GM21447 (cell line): ENCODE measurements around the gene TMEM232.
"Not testable (repeated sequence)": the region's sequence is repeated elsewhere in the genome, so short reads cannot be mapped to it uniquely, and the experiment has no call there.

Experiments used
- ATAC-seq: cut with Tn5 transposase; IDR thresholded peaks from one replicate; pipeline ENCODE4 v1.9.1; 2021; ENCODE audit not compliant: unreplicated experiment

TMEM232 gene

DNA sequence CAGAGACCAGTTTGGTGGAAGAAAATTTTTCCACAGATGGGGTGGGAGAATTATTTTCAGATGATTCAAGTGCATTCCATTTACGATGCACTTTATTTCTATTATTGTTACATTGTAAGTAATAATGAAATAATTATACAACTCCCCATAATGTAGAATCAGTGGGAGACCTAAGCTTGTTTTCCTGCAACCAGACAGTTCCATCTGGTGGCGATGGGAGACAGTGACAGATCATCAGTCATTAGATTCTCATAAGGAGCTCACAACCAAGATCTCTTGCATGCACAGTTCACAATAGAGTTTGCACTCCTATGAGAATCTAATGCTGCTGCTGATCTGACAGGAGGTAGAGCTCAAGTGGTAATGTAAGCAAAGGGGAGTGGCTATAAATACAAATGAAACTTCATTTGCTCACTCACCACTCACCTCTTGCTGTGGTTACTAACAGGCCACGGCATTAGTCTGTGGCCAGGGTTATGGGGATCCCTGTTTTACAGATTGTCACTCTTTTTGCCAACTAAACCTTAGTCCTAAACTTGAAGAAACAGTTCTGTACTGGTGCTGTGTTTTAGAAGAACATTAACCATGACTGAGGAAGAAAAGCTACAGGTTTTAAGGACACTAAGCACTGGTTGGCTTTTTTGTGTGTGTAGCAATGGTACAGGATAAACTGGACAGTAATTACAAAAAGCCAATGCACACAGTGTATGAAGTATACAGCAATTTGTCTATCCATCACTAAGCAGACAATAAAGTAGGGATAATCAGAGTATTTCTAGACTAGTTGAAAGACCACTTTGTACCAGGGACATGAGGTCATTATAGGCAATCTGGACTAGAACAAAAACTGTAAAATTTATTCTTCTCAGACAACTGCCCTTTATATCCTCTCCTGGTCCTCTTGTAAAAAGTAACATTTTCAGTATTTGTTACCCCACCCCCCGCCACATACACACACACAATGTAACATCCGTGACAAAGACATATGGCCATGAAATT is 9.9 kb downstream of the TMEM232 start:
- ATAC-seq: peak; percentile 95

DNA sequence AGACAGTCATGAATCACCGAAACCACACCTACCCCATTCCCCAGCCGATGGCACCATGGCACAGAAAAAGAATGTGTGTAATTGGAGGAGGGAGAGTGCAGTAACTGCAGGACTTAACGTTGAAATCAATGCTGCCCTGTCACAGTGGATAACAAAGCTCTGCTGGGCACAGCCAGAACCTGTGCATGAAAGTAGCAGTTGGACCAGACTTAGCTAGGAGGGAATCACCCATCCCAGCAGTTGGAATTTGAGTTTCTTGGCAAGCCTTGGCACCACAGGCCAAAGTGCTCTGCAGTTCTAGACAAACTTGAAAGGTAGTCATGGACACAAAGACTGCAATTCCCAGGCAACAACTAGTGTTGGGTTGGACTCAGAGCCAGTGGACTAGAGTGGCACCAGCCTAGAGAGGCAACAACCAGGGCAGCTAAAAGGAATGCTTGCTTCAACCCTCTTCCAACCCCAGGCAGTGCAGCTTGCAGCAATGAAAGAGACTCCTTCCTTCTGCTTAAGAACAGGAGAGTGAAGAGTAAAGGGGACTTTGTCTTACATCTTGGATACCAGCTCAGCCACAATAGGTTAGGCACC is 19.1 kb downstream of the TMEM232 start:
- ATAC-seq: no peak

DNA sequence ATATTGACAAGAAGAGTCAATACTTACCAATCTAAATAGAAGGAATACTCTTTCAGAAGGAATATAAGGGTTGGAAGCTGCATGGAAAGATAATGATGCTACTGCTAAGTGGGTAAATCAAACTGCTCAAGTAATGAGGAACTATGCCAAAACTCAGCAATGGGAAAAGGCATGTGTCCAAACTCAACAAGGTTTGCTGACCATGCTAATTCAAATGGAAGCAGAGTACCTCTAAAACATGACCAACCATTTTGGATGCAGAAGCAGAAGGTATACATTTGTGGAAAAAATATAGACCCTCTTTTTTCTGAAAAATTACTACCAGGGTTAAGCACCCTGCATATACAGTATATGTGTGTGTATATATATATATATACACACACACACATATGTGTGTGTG is 21.1 kb downstream of the TMEM232 start:
- ATAC-seq: no peak

DNA sequence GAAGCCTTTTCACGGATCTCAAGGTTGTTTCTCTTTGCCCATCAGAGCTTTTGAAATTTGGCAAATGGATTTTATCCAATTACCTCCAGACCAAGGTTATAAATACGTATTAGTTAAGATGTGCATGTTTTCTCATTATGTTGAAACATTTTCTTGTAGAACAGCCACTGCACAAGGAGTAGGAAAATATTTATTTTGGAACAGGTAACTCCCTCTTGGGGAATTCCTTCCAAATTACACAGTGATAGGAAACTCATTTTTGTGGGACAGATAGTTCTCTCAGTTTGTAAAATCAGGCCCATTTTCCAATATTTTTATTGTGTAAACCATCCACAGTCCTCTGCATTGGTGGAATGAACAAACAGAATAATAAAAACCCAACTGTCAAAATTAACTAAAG is 23.0 kb downstream of the TMEM232 start:
- ATAC-seq: no peak

DNA sequence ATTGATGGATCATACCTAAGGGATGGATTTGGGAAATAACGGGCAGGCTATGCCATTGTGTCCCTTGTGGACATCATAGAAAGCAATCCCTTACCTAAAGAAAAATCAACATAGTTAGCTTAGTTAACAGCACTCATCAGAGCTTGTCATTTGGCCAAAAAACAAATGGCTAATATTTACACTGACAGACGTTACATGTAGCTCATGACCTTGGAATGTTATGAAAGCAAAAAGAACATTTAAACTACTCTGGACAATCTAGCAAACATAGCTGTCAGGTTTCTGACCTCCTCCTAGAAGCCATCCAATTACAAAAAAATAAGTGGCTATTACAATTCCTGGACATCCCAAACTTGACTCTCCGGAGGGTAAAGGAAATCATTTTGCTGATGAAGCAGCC is 23.8 kb downstream of the TMEM232 start:
- ATAC-seq: no peak

DNA sequence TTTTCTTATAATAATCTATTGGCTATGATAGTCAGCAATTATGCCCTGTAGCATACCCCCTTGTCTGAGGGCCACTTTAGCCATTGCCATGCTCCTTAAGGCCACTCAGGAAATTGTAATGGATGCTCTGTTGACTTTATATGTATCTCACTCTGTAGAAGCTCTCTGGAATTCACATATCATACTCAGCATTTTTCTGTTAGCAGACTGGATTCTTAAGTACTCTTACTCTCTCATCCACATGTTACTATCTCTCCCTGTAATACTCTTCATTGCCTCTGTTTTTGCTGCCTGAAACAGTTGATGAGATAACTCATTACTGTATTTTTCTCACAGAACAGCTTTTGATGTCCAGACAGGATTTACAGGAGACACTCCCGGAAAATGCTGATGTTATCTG is 24.2 kb downstream of the TMEM232 start:
- no peak for ATAC-seq

DNA sequence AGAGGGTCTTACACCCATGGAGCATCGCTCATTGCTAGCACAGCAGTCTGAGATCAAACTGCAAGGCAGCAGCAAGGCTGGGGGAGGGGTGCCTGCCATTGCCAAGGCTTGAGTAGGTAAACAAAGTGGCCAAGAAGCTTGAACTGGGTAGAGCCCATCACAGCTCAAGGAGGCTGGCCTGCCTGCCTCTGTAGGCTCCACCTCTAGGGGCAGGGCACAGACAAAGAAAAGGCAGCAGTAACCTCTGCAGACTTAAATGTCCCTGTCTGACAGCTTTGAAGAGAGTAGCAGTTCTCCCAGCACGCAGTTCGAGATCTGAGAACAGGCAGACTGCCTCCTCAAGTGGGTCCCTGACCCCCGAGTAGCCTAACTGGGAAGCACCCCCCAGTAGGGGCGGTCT is 33.8 kb downstream of the TMEM232 start:
- not testable (repeated sequence) for ATAC-seq

DNA sequence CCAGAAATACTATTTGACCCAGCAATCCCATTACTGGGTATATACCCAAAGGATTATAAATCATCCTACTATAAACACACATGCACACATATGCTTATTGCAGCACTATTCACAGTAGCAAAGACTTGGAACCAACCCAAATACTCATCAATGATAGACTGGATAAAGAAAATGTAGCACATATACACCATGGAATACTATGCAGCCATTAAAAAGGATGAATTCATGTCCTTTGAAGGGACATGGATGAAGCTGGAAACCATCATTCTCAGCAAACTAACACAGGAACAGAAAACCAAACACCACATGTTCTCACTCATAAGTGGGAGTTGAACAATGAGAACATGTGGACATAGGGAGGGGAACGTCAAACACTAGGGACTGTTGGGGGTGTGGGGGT is 35.9 kb downstream of the TMEM232 start:
- not testable (repeated sequence) for ATAC-seq

DNA sequence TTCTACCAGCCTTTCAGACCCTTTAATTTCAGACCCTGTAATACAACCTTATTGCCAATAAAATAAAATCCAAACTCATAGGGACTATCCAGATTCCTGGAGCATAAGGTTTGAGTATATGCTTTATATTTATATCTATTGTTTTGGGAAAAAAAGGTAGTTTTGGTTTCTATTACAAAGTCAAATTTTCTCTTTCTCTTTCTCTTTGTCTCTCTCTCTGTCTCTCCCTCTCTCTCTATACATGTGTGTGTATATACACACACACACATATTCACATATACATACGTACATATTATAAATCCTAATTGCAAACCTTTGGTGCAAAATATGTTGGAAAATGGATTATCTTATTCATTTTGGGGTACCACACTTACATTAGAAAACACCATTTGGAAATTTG is 39.0 kb downstream of the TMEM232 start:
- no peak for ATAC-seq

DNA sequence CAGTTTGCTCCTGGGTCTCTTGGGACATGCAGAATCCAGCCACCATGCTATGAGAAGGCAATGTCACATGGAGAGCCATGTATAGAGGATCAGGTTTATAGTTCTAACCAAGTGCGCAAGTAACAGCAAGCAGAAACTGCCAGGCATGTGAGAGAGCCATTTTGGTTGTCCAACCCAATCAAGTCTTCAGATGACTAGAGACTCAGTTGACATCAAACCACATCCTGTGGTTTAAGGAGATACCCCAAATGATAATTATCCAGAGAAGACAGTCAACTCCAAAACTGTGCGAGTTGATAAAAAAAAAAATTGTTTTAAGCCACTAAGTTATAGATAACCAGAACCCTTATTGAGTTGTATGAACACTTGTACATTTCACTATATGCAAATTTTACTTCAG is 40.2 kb downstream of the TMEM232 start:
- no peak for ATAC-seq

DNA sequence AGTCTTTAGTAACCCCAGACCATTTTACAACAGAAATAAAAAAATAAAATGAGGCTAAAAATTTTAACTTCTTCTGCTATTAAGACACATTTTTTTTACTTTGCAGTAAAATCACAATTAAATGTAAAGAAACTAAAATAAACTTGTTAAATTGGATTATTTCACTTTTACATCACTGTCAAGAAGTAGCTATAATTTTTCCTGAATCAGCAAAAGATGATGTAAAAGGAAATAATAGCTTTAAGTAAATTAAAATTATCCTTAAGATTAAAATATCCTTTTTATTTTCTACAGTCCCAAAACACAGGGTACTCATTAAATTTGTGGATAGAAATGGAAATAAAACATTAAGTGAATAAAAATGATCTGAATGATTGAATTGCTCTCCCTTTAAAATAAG is 44.5 kb downstream of the TMEM232 start:
- ATAC-seq: no peak

DNA sequence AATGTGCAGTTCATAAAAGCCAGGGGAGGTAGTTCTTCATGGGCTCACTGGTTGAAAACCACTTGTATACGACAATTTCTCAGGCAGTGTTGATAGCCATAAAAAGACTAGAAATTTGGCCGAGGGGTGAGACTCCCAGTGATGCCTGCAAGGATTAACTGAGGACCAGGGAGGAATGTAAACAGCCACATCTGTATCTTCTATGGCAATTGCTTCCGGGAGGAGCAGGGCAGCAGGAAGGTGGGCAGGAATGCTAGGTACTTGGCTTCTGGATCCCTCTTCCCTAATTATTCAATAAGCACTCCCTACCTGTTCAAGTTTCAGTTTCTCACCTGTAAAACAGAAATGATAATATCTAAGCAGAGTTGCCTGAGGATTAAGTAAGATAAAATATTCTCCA is 45.4 kb downstream of the TMEM232 start:
- ATAC-seq: no peak

DNA sequence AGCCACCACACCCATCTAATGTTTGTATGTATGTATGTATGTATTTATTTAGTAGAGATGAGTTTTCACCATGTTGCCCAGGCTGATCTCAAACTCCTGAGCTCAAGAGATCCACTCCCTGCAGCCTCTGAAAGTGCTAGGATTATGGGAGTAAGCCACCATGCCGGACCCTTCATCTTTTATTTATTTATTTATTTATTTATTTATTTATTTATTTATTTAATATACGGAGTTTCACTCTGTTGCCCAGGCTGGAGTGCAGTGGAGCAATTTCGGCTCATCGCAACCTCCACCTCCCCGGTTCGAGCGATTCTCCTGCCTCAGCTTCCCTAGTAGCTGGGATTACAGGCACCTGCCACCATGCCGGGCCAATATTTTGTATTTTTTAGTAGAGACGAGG is 49.9 kb downstream of the TMEM232 start:
- ATAC-seq: not testable (repeated sequence)

DNA sequence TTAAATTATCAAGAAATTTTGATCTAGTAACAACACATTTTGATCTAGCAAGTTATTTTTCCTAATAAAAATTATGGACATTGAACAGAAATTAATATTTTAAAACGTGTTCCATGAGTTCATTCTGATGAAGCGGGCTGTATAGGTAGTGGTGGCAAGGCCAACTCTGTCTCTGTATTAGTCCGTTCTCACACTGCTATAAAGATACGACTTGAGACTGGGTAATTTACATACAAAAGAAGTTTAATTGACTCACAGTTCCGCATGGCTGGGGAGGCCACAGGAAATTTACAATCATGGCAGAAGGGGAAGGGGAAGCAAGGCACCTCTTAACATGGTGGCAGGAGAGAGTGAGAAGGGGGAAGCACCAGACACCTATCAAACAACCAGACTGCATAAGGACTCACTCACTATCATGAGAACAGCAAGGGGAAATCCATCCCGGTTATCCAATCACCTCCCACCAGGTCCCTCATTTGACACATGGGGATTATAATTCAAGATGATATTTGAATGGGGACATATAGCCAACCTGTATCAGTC is 61.2 kb downstream of the TMEM232 start:
- no peak for ATAC-seq

DNA sequence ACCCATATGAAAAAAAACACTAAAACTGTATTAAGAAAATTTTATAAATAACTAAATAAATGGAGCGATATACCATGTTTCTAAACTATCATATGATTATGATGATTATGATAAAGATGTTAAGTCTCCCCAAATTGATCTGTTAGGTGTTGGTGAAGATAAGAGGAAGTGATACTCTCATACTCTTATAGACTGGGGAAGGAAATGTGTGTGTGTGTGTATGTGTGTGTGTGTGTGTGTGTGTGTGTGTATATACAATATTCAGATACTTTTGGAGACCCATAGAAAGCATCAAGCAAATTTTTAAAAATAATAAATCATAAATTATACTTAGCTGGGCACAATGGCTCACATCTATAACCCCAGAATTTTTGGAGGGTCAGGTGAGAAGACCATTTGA is 62.9 kb downstream of the TMEM232 start:
- peak; percentile 70 for ATAC-seq

DNA sequence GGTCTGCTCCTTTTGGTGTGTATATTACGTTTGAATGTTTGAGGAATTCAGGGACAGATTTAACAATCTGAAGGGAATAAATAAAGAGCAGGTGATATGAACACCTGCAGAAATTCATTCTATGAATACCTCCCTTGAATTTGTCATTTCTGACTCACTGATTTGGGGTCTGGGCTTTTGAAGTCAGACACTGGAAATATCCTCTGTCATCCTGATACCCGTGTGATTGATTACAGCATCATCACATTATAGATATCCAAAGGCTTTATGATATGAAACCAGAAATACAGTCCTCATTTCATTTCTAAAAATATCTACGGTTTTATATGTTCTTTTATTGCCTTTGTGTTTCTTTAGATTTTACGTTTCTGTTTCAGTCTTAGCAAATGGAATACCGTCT is 68.5 kb downstream of the TMEM232 start:
- no peak for ATAC-seq

DNA sequence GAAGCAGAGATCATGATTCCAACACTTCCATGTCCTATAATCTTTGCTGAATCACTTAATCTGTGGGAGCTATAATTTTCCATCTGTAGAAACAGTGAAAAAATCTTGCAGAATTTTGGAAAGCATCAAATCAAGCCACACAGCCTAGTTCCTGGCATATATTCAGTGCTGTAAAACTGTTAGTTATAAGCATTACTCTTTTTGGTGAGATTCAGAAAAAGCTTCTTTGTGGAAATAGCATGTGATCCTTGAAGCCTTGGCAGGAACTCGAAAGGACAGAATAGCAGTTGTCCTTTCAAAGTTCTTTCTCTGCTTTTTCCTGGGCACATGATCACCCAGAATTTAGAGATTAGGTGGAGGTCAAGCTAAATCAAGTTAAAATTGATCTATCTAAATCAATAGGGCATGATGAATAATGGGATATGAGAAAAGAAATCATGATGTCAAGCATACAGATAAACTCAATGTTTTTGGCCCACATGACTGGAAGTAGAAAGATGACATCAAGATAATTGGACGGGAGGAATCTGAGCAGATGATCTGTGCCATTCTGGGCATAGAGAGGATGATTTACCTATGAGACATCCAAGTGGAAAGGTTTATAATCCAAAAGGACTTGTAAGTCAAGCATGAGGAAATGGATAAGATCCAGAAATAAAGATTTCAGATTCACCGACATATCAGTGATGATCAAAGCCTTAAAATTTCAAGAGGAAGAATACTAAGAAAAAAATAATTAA is 73.1 kb downstream of the TMEM232 start:
- no peak for ATAC-seq

DNA sequence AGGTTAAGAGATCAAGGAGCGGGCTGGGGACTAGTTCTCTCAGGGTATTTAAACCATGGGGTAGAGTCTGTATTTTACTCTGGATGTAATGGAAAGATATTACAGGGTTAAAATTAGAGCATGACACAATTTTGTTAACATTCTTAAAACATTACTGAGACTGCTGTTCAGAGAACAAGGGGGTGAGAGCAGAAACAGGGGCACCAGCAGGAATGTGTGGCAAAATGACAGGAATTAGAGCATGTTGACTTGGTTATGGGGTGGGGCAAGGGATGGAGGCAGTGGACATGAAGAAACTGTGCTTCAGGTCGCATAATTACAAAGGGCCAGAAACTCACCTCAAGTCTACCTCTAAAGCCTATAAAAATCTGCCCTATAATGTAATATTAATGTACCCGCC is 75.0 kb downstream of the TMEM232 start:
- no peak for ATAC-seq

DNA sequence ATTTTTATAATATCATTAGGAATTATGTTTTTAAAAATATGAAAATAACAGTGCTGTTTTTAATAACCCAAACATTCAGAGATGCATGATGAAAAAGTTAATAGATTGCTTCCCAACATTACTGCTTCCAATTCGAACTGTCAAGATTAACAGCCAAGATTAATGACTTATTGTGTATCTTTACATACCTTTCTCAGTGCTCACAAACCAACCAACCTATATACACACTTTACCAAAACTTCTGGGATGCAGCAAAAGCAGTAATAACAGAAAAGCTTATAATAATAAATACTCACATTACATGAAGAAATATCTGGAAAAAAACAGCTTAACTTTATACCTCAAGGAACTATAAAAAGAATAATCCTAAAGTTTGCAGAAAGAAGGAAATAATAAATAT is 82.1 kb downstream of the TMEM232 start:
- ATAC-seq: no peak

DNA sequence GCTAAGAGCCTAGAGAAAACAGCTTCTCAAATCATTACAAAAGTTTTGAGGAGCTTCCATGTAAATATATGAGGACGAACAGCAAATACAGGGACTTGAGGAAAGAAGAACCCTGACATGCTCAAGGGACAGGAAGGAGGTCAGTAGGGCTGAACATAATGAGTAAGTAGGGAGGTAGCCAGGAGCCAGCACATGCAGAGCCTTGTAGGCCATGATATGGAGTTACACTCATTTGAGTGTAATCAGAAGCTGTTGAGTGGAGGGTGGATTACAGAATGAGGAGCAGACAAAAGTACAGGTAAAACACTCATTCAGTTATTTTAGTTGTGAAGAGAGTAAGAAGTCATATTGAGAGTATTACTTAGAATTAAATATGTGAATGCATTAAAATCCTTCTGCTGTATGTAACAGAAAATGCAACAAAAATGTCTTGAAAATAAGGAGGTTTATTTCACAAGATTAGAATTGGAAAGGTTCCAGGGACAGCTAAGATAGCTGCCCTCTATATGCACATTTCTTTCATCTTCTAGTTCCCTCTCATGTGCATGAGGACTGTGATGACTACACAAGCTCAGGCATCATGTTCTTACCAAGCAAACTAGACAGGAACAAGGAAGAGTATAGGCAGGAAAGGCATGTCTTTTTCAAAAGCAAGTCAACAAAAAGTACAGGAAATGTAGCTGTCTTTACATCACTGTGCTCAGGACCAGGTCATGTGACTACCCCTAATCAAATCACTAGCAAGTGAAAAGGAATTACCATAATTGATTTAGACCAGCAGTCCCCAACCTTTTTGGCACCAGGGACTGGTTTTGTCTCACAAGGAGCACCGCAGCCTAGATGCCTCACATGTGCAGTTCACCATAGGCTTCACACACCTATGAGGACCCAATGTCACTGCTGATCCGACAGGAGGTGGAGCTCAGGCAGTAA is 87.2 kb downstream of the TMEM232 start:
- ATAC-seq: no peak
